Head of caudate nucleus (tissue), 42 donors: Measurements from ENCODE around the gene CLDN6.
"Not testable (repeated sequence)": the region's sequence is repeated elsewhere in the genome, so short reads cannot be mapped to it uniquely, and the experiment has no call there.

ENCODE experiments used
- DNase-seq, 42 donors: peaks; one replicate each; pipeline versions ENCODE4 v3.0.0 to v3.0.0-alpha.2; 2020 to 2021; ENCODE audit warnings: mixed read lengths in 7 of 42
- intact Hi-C: fragments of 100-400 bp; cut with DNase I; formaldehyde crosslinking; loops from one replicate; pipeline ENCODE4 v1.15.0; 2022

CLDN6 gene

DNA sequence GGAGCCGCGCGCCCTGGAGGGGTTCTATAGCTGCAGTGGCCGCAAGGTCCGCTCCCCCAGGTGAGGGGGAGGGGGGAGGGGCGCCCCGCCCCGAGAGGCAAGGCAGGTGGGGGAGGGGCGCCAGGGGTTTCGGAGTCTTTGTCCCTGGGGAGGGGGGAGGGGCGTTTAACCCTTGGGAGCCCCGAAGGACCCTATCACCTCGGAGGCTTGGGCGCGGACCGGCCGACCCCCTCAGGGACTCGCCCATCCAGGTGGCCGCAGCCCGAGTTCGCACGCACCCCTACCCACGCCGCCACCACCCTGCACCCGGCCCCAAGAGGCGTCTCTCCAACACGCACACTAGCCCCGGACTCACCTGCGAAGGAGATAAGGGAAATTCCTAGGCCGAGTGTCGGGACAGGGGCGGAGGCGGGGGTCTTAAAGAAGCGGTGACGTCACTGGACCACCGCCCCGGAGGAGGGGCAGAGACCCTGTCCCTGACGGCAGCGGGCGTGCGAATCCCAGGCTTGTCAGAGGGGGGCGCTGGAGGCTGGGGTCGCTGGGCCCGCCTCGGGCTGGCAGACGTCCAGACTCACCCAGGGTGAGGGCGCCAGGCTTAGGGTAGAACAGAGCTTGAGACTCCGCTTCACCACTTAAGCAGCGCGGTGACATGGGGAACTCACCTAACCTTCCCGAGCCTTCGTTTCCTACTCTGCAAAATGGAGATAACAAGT lies at the start of gene CLDN6:
TSS of gene CLDN6 (minus strand) at position 390 of the 713 bp plus-strand sequence. CDS start 2,162 bp downstream, outside the sequence.
- DNase-seq = peak in 9 of 42 donors; percentile 19 to 58 (median 44)
- intact Hi-C loops = no loop called here

DNA sequence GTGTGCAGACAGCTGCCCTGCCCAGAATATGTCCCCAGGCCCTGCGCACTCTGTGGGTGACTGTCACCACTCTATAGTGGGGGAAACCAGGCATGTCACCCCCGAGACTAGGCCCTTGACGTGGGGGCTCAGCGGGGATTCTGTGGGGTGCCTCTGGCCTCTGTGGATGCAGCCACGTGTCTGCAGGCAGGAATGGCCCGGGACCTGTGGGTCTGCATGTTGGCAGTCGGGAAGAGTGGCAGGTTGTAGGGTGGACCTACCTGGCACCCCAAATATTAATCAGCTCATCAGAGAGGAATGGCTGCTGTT lies 48.4 kb upstream of the CLDN6 start:
- DNase-seq = no peak
- intact Hi-C loops = no loop called here

- intact Hi-C loops = no loop called here
- no peak for DNase-seq
Measured at GRCh38 chr16:3065742-3066439, 47.9 kb upstream of the CLDN6 start.

DNA sequence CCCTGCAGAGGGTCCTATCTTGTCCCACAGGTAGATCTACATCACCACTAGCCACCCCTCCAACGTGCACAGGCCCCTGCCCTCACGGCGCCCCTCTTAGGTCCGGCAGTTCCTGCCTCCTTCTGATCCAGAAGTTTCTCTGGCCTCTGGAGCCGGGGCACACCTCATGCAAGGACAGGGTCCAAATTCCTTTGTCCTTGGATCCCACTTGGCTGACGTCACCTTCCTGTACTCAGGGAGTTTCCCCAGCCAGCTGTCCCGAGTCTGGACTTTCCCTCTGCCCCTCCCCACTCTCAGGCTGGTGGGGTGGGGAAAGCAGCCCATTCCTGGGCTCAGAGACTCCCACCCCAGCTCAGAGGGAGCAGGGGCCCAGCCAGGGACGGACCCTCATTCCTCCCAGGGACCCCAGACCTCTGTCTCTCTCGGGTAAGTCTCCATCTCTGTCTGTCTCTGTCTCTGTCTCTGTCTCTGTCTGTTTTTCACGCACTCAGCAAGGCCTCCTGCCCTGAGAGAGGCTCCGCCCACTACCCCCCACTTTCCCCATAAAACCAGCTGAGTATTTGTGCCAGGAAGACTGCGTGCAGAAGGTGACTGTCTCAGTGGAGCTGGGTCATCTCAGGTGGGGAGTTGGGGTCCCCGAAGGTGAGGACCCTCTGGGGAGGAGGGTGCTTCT lies 47.2 kb upstream of the CLDN6 start, which contains the start of gene IL32:
TSS of gene IL32 (plus strand) at position 572 of the 673 bp plus-strand sequence. CDS start 172 bp downstream, outside the sequence.
- no peak for DNase-seq
- intact Hi-C loops = no loop called here

GRCh38 chr16:3063625-3064386 lies 45.8 kb upstream of the CLDN6 start:
- intact Hi-C loops = loop anchor here (5.0 kb wide), 1 partner anchor 53 kb away; no protein-coding TSS in a partner anchor

DNA sequence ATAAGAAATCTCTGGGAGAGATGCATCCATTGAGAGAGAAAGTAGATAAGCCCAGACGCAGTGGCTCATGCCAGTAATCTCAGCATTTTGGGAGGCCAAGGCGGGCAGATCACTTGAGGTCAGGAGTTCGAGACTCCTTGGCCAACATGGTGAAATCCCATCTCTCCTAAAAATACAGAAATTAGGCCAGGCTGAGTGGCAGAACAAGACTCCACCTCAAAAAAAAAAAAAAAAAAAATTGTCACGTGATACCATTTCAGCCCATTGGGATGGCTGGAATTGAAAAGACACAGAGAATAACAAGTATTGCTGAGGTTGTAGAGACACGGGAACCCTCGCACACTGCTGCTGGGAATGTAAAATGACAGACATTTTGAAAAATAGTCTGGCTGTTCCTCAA lies 44.6 kb upstream of the CLDN6 start:
- intact Hi-C loops = loop anchor here (5.0 kb wide), 1 partner anchor 55 kb away; no protein-coding TSS in a partner anchor
- no peak for DNase-seq

More at GRCh38 chr16:3063625-3064386, 45.8 kb upstream of the CLDN6 start:
- no peak for DNase-seq

DNA sequence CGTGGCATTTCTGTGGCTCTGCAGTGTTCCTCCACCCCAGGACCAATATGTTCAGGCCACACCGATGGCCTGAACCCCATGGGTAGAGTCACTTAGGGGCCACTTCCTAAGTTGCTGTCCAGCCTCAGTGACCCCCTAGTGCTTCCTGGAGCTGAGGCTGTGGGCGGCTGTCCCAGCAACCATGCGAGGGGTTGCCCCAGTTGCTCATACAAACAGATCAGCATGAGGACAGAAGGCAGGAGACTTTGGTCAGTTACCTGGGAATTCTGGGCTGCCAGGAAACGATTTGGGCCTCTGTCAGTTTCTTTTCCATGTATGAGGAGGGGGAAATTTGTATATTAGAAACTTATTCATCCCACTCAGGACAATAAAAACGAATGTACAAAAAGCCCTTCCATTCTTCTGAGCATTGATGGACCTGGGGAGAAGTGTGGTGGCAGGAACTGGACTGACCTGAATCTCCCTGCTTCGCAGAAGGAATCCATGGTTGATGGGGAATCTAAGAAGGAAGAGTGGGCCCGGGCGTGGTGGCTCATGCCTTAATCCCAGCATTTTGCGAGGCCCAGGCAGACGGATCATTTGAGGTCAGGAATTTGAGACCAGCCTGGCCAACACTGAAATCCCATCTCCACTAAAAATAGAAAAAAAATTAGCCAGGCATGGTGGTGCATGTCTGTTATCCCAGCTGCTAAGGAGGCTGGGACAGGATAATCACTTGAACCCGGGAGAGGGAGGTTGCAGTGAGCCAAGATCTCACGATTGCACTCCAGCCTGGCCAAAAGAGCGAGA lies 42.5 kb upstream of the CLDN6 start:
- no peak for DNase-seq
- intact Hi-C loops = loop anchor here (5.0 kb wide), 1 partner anchor 57 kb away; no protein-coding TSS in a partner anchor

GRCh38 chr16:3059723-3060242 lies 41.8 kb upstream of the CLDN6 start:
- no peak for DNase-seq
- intact Hi-C loops = loop anchor here (2.0 to 5.0 kb wide), 2 partner anchors 58 to 67 kb away; no protein-coding TSS in a partner anchor

GRCh38 chr16:3059041-3059722 lies 41.2 kb upstream of the CLDN6 start:
- intact Hi-C loops = loop anchor here (2.0 kb wide), 1 partner anchor 68 kb away; no protein-coding TSS in a partner anchor

DNA sequence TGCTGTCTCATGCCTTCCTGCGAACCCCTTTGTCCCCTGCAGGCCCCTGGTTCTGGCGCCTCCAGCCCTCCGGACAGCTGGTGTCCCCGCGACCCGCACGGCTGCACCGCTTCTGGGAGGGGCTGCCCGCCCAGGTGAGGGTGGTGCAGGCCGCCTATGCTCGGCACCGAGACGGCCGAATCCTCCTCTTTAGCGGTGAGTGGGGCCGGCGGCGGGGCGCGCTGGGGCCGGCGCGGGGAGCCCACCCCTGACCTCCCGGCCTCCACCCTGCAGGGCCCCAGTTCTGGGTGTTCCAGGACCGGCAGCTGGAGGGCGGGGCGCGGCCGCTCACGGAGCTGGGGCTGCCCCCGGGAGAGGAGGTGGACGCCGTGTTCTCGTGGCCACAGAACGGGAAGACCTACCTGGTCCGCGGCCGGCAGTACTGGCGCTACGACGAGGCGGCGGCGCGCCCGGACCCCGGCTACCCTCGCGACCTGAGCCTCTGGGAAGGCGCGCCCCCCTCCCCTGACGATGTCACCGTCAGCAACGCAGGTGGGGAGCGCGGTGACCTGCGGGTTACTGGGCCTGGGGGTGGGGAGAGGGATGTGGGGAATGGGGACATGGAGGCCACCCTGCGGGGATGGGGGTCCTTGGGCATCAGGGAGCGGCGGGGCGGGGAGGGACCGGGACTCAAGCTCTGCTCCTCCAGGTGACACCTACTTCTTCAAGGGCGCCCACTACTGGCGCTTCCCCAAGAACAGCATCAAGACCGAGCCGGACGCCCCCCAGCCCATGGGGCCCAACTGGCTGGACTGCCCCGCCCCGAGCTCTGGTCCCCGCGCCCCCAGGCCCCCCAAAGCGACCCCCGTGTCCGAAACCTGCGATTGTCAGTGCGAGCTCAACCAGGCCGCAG lies 40.4 kb upstream of the CLDN6 start:
- intact Hi-C loops = loop anchor here (2.0 kb wide), 1 partner anchor 68 kb away; no protein-coding TSS in a partner anchor
- peak; percentile 17 to 80 (median 57) for DNase-seq

More at GRCh38 chr16:3059041-3059722, 41.2 kb upstream of the CLDN6 start:
- DNase-seq = peak; percentile 15 to 90 (median 82)

DNA sequence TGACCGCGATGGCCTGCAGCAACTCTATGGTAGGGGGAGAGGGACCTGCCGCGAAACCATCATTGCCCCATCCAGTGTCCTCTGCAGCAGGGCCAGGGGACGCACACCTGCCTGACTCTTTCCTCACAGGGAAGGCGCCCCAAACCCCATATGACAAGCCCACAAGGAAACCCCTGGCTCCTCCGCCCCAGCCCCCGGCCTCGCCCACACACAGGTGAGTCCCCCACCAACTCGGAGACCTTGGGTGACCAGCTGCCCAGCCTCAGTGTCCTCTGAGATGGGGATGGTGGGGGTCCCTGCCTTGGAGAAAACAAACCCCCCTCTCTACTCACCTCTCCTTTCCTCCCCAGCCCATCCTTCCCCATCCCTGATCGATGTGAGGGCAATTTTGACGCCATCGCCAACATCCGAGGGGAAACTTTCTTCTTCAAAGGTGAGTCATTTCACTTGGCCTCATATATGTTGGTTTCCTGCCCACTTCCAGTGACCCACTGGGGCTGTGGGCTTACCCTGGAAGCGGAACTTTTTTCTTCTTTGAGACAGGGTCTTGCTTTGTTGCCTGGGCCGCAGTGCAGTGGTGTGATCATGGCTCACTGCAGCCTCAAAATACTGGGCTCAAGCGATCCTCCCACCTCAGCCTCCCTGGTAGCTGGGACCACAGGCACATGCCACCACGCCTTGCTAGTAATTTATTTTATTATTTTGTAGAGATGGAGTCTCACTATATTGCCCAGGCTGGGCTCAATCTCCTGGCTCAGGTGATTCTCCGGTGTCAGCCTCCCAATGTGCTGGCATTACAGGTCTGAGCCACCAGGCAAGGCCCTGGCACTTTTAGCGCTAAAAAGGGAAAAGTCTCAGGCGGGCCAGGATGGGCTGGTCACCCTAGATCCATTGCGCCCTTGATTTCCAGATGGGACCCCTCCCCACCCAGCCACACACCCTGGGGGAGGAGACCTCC lies 39.5 kb upstream of the CLDN6 start:
- DNase-seq = no peak
- intact Hi-C loops = loop anchor here (2.0 kb wide), 1 partner anchor 69 kb away; no protein-coding TSS in a partner anchor

- intact Hi-C loops = no loop called here
- no peak for DNase-seq
Measured at GRCh38 chr16:3056336-3057180, 38.6 kb upstream of the CLDN6 start.

DNA sequence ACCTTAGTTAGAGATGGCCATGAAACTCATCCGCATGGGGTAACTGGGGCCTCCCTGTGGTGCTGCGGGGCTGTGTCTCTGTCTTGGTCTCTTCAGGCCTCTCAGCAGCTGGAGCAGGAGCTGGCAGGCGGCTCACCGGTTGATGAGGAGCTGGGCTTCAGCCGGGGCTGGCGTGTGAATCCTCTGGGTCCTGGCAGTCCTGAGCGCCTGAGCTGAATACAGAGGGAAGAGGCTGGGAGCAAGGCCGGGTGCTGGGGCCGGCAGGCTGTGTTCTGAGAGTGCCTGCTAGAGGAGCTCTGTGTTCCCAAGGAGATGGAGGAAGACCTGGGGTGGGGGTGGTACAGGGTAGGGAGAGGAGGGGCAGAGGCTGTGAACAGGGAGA lies 37.7 kb upstream of the CLDN6 start:
- DNase-seq, intact Hi-C loops: not testable (repeated sequence)
